Medulla oblongata (tissue), 1 donor: ENCODE measurements around the gene SKOR1.

Experiments
- DNase-seq: peaks from one replicate; pipeline ENCODE4 v3.0.0-alpha.2; 2015; ENCODE audit errors: extremely low spot score

The SKOR1 gene

DNA sequence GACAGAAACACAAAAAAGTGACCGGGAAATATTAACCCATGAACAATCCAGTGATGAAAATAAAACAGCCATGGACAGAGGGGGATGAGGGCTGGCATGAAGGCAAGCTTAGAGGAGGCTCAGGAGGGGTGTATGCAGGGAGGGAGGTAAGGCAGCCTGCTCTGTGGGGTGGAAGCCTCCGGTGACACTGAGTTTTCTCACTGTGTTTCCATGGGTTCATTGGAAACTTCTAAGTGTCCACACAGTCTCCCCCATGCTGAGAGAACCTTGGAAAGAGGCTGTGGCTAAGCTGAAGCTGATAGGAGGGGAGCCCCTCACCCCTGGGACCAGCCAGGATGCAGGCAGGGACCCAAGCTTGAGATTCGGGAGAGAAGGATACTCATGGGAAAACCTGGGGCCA lies 6.8 kb upstream of the SKOR1 start:
- no peak for DNase-seq

DNA sequence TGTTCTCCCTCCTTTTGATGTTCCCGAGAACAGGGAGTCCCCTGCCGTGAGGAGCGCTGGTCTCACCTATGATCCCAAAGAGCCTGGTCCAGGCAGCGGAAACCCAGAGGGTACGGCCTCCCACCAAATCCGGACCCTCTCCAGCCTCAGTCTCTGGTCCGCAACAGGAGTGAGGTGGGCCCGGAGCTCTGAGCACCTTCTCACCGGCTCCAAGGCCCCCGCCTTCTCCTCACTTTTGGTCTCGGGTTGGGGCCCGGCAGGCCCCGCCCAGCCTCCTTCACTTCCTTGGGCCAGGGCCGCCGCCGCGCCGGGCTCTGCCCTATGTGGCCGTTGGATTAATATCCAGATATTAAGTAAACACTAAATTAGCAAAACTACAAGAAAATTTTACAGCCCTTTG lies 5.7 kb upstream of the SKOR1 start:
- no peak for DNase-seq

DNA sequence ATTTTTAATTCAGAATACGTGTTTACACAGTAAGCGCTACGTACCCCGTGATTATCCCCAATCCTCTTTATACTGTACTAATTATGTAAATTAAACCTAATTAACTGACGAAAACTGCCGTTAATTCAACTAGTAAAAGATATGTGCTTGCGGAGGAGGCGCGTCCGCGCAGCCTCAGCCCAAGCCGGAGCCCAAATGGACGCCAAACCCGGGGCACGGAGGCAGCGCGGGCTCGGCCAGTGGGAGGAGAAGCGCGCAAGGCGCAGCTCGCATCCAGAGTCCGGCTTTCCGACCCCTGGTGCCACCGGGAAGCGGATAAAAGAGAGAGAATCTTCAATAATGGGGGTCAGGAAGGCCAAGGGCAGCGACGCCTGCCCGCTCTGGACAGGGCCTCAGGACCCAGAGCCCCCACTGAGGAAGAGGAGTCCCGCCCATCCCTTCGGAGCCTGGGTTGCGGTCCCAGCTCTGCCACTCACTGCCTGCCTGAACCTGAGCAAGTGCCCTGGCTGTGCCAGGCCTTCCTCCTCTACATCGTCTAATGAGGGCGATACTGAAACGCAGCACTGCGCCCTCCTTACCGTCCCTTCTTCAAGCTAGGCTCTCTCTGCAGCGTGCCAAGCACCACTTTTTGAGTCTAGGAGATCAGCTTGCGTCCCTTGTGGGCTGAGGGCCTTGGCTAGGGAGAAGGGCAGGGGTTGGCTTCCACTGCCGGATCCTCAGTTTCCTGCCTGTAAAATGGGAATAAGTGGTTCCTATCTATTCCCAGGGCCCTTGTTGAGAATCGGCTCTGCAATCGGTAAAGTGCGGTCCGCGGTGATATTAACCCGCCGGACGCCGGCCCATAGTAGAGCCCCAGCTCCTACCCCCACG lies 5.0 kb upstream of the SKOR1 start:
- no peak for DNase-seq

DNA sequence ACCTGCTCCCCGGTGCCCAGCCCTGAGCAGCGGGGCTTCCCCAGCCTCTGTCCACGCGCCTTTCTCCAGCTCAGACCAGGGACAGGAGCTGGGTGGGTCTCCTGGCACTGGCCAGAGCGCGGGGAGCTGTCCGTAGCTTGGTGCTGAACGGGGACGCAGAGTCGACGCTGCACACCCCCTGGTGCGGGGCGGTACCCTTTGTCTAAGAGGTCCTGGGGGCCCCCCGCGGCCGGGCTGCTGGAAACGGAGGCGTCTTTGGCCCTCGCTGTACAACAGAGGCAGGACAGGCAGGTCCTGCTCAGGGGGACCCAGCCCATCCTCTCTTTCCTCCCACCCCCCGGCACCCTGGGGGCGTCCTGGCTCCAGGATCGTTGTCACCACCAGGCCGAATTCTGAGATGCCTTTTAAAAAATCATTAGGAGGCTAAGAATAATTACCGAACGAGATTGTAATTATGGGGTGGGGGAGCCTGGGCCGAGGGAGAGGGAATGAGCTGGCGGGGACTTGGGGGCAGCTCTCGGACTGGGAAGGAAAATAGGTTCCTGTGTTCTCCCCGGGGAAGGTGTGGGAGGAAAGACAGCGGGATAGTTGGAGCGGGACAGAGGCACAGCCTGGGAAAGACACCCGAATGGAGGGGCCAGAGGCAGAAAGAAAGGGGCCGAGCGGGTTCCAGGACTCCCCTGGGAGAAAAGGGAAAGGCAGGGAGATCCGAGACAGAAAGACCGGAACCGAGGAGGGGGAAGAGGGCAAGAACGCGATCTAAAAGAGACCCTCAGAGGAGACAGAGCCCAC lies 4.1 kb upstream of the SKOR1 start:
- DNase-seq = no peak

DNA sequence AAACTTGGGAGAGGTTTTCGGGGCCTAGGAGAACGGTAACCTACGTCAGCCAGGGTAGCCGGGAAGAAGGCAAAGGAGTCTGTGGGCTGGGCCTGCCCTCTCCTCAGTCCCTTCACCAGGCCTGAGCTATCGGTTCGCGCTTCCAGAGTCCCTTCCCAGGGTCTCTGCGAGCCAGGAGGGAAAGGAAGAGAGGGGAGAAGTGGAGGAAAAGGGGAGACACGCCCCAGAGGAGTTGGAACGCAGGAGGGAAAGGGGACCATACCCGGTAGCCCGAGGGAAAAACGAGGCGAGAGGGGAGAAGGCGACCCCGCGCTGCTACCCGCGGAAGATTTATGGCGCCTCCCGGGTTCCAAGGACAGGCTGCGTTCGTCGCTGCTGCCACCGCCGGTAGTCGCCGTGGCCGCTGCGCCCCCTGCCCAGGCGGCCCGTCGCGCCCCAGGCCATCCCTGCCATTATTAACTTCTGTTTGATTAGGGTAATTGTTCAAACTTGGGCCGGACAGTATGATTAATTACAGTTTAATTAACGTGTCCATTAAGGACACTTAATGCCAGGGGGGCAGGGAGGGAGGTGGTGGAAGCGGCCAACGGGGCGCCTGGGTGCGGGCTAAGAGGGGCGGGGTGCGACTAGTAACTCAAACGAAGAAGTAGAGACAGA lies 3.4 kb upstream of the SKOR1 start:
- DNase-seq = no peak

DNA sequence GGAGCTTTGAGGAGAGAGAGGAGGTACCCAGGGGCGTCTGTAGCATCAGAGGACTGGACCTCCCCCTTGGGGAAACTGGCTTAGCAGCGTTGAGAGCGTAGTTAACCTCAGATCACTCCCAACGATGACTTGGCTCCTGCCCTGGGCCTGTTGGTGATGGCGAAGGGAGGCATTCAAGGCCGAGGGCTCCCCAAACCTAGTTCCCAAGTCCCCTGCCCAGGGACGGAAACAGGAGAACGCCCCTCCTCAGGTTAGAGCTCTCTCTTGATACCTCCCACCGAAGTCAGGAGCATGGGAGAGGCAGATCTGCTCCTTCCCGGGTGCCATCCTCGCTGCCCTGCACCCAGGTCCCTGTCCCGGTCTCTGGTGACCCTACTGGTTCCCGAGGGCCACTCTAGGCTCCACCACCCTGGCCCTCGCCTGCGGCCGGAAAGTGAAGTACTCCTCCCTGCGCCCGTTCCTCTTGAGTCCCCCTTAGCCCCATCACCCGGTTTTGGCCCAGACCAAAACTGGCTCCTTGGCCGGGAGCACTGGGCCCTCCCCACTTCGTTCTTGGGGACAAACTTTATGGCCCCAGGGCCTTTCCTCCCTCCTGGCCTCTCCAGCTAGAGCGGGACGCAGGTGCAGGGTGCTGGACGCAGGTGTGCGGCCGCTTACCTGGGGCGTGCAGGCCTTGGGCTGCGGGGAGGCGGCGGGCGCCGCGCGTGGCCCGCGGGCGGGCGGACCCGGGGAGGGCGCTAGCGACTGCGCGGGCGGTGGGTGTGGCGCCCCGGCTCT lies 2.6 kb upstream of the SKOR1 start:
- no peak for DNase-seq

DNA sequence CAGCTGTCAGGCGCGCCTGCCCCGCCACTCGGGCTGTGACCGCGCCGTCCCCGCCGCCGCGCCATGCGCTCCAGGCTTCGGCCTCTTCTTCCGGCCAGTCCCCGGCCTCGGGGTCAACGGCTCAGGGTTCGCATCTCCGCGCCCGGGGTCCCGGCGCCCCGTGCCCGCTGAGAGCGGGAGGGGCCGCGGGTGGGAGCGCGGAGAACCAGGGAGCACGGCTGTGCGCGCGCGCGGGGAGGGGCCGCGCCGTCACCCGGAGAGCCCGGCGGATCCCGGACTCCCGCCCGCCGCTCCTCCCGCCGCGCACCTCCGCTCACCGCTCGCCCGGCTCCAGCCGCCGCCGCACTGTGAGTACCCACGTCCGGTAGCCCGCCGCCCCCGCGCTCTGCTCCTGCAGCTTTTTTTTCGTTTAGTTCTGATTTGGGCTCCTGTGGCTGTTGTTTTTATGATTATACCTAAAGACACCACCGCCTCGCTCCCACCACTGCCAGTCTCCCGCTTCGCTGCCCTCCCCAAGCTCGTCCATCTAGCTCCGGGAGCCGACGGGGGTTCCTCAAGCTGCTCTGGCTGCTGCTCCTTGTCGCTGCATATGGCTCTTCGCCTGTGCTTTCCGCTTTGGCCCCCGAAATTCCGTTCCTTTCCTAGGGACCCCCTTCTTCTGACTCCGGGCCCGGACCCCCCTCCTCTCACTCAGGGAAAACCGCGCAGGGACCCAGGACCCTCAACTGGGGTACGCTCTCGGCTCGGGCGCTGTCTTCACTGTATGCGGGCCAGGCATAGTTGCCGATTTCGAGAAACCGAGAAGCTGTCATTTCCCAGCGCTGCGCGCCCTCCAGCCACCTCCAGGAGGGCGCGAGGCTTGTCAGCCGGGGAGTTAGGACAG lies 1.8 kb upstream of the SKOR1 start:
- DNase-seq = no peak

DNA sequence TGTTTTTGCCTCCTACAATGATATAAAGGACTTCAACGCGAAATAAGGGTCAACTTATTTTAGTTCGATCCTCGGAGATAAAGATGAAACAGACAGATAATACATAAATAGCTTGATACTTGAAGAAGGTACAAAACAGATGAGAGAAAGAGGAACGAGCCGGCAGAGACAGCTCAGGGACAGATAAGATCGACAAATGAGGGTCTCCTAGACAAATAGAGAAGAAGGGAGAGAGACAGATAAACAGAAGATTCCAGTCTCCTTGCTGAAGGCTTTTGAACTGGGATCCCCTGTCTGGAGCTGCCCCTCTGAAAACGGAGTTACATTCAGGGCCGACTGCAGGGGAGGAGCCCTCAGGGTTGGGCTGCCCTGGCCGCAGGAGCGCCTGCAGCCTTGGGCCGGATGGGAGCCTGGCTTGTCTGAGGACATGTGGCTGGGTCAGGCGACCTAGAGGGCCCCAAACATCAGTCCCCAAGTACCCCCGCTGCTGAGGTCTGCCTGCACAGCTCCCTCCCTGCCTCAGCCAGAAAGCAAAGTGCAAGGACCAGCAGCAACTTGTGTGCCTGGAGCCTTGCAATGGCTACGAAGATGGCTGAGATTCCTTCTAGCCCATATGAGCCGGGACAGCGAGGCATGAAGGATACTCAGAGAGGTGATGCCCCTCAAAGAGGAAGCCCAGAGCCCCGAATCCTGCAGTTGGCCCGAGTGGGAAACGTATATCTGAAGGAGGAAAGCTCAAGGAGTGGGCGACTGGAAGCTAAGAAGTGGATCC lies 926 bp upstream of the SKOR1 start:
- no peak for DNase-seq

DNA sequence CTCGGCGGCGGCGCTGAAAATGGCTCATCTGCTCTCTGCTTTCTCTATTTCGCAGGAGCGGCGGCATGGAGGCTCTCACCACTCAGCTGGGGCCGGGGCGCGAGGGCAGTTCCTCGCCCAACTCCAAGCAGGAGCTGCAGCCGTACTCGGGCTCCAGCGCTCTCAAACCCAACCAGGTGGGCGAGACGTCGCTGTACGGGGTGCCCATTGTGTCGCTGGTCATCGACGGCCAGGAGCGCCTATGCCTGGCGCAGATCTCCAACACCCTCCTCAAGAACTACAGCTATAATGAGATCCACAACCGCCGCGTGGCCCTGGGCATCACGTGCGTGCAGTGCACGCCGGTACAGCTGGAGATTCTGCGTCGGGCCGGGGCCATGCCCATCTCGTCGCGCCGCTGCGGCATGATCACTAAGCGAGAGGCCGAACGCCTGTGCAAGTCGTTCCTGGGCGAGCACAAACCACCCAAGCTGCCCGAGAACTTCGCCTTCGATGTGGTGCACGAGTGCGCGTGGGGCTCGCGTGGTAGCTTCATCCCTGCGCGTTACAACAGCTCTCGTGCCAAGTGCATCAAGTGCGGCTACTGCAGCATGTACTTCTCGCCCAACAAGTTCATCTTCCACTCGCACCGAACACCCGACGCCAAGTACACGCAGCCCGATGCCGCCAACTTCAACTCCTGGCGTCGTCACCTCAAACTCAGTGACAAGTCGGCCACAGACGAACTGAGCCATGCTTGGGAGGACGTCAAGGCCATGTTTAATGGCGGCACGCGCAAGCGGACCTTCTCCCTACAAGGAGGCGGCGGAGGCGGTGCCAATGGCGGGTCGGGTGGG lies 790 bp downstream of the SKOR1 start:
- no peak for DNase-seq

DNA sequence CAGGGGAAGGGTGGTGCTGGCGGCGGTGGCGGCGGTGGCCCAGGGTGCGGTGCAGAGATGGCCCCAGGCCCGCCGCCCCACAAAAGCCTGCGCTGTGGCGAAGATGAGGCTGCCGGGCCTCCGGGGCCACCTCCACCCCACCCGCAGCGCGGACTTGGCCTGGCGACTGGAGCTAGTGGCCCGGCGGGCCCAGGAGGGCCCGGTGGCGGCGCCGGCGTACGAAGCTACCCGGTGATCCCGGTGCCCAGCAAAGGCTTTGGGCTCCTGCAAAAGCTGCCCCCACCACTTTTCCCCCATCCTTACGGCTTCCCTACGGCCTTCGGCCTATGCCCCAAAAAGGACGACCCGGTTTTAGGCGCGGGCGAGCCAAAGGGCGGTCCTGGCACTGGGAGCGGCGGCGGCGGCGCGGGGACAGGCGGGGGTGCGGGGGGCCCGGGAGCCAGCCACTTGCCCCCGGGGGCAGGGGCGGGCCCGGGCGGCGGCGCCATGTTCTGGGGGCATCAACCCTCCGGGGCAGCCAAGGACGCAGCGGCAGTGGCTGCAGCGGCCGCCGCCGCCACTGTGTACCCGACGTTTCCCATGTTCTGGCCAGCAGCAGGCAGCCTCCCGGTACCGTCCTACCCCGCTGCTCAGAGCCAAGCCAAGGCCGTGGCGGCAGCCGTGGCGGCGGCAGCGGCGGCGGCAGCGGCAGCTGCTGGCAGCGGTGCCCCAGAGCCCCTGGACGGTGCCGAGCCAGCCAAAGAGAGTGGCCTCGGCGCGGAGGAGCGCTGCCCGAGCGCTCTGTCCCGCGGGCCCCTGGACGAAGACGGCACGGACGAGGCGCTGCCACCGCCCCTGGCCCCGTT lies 1.6 kb downstream of the SKOR1 start:
- DNase-seq = no peak

DNA sequence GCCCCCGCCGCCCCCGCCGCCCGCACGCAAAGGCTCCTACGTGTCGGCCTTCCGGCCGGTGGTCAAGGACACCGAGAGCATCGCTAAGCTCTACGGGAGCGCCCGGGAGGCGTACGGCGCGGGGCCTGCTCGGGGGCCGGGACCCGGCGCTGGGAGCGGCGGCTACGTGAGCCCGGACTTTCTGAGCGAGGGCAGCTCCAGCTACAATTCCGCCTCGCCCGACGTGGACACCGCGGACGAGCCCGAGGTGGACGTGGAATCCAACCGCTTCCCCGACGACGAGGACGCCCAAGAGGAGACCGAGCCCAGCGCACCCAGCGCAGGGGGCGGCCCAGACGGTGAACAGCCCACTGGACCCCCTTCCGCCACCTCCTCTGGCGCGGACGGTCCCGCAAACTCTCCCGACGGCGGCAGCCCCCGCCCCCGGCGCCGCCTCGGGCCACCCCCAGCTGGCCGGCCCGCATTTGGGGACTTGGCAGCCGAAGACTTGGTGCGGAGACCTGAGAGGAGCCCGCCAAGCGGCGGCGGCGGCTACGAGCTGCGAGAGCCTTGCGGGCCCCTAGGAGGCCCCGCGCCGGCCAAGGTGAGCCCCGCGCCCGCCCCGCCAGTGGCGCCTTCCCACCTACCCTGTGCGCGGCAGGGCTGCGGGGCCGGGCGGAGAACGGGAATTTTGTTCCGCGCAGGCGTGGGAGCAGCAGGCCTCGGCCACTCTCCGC lies 2.4 kb downstream of the SKOR1 start:
- DNase-seq = no peak

DNA sequence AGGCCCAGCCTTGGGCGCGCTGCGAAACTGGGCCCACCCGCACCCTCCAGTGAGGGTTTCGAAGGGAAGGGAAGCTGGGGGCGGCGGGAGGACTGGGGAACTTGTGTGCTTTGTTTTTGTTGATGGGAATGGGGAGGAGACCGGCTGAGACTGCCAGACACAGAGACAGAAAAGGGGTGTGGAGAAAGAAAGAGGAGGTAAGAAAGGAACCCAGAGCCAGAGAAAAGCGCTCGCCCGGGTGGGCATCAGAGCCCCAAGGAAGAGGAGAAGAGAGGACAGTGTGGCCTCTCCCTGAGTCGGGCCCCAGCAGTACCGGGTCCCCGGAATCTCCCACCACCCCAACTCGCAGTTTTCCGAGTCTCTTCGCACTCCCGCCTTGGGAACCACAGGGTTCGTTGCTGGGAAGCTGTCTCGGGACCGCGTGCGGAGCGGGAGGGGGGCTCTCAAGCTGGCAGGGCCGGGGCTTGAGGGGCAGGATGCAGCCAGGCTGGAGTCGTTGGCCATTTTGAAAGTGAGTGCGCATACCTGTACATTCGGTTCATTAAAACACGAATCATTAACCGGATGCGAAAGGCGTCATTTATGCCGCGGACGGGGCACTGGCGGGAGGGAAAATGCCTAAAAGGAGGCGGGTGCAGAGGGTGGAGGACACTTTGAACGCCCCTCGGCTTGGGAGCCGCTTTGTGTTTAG lies 3.1 kb downstream of the SKOR1 start:
- DNase-seq = no peak

DNA sequence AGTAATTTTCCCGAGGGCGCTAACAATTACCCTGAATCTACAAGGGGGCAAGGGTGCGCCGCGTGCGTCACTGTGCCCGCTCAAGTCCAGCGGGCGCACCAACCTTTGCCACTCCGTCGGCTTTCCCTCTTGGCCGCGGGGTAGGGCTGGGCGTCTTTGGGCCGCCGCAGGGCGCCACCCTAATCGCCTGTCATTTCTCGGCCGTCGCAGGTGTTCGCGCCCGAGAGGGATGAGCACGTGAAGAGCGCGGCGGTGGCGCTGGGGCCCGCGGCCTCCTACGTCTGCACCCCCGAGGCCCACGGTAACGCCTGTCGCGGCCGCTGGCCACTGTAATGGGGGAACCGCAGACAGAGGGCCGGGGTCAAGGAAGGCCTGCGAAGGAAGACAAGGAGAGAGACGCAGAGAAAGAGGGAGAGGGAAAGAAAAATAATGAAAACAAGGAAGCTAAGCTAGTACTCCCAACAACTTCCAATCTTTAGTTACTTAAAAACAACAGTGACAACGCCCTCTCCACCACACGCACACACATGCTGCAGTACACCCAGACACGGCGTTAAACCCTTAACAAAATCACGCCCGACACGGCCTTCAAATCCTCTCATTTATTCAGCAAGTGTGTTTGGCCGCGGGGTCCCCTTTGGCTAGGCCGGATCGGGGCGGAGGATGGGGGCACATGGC lies 3.8 kb downstream of the SKOR1 start:
- no peak for DNase-seq

DNA sequence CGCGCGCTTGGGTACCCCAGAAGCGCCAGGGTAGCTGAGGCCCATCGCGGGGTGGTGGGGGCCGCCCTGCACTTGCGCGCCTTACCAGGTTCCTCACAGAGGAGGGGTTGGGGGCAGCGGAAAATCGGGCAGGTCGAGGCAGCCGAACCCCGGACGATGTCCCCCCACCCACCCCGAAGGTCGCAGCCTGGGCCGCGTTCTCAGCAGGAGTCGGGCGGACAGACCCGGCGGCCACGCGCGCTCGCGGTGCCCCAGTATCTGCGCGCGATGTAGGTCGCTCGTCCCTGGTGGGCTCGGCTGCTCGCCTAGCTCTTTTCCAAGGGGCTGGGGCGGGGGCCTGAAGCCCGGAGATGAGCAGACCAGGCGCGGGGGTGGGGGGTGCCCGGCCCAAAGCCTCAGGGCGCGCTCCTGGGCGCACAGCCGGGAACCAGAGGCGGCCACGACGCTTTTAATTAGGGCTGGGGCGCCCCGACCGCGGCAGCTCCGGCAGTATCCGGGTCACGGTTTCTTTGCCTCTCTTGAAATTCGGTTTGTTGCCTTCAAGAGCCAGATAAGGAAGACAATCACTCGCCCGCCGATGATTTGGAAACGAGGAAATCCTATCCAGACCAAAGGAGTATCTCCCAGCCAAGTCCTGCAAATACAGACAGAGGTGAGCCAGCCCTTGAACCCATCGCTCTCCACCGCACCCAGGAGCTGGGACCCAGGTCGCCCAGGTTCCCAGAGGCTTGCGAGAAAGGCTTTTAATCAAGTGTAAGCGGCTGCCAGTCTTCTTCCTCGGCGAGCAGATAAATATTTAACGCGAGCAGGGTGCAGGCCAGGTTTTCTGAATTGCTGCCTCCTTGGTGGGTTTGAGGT lies 4.6 kb downstream of the SKOR1 start:
- no peak for DNase-seq

DNA sequence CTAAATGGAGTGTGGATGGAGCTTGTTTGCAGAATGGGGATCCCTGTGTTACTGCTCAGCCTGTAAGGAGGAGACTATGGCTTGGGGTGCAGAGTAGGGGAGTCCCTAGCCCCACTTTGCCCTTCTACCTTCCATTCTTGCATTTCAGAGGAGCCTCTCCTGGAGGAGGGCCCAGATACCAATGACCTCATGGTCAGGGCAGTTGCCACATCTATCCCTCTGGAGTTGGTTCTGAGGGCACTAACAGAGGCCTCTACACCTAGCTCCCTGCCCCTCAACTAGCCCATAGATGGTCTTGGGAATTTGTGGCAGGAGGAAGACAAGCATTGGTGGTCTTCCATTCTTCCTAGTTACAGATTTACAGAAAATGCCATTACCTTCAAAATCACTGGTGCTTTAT lies 6.1 kb downstream of the SKOR1 start:
- DNase-seq = no peak
